Measurements from ENCODE around the gene OR51S1. TPM values are rescaled to one million over a fixed set of nuclear protein-coding genes. Genes with fewer than 3 reads are reported as not detected.

OR51S1 gene
- total RNA-seq = not detected

DNA sequence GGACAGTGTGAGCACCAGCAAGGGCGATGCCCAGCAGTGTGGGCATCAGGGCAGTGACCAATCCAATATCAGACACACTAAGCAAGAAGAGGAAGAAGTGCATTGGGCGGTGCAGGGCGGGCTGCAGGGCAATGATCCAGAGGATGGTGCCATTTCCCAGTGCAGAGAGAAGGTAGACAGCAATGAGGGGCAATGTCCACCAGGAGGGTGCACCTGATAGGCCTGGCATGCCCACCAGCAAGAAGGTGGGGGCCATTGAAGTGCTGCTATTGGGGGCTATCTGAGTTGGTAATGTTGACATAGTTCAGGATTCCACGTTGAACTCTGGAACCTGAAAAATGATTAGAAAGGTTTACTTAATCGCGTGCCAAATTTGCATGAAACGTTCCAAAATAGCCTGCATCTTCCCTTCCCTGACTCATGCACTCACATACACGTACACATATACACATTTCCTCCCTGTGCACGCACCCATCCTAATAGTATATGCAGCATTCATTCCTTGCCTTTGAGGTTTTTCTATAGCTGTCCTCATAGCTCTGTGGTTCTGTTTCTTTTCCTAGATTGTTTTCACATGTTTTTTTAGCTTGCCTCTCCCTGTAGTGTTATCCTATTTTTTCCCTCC is at the start of gene OR51S1:
TSS of gene OR51S1 (minus strand) at position 301 of the 625 bp plus-strand sequence. CDS start at position 301, 0 bp downstream.

GRCh38 chr11:4881860-4882500 is 33.0 kb upstream of the OR51S1 start, which contains the start of gene OR51T1:
Gene OR51T1, plus strand, starts transcription at chr11:4881900. Its CDS starts 0 bp downstream, at chr11:4881900.

GRCh38 chr11:4821021-4821420 is 28.0 kb downstream of the OR51S1 start, which contains the start of gene OR51F2:
Gene OR51F2, plus strand, starts transcription at chr11:4821321. Its CDS starts 101 bp downstream, at chr11:4821422.

DNA sequence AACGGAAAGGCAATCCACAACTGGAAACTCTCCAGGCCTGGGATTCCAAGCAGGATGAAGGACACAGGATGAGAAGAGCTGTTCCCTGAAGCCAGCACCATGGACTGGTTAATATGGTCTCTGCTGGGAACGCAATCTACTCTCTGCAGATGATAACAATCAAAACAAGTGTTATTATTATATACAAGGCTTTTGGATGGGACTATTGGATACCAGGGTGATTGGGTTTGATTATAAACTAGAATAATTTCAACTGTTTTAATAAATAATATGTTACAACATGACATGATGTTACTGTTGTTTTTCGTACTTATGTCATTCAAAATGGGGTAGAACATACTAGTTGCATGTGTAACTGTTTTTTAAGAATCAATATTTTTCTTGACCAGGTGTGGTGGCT is 44.7 kb downstream of the OR51S1 start, which contains the start of gene OR52R1:
TSS of gene OR52R1 (minus strand) at position 101 of the 400 bp plus-strand sequence. CDS start at position 101, 0 bp downstream.

Other genes starting within 250 kb of the OR51S1 start
- 13.8 TPM for gene TRIM68, start 241.0 kb downstream of the OR51S1 start, total RNA-seq
- not detected for gene OR51D1, start 211.7 kb downstream of the OR51S1 start, total RNA-seq
- gene OR51E1, start 205.2 kb downstream of the OR51S1 start, total RNA-seq = not detected
- gene OR51E2, start 151.4 kb downstream of the OR51S1 start, total RNA-seq = not detected
- gene MMP26, start 144.4 kb downstream of the OR51S1 start, total RNA-seq = not detected
- gene OR51F1, start 79.3 kb downstream of the OR51S1 start, total RNA-seq = not detected
- gene OR52R1, start 44.8 kb downstream of the OR51S1 start, total RNA-seq = not detected
- gene OR51F2, start 27.9 kb downstream of the OR51S1 start, total RNA-seq = not detected
- gene OR51T1, start 32.7 kb upstream of the OR51S1 start, total RNA-seq = not detected
- not detected for gene OR51A7, start 54.6 kb upstream of the OR51S1 start, total RNA-seq
- not detected for gene OR51G2, start 70.1 kb upstream of the OR51S1 start, total RNA-seq
- gene OR51G1, start 75.1 kb upstream of the OR51S1 start, total RNA-seq = not detected
- not detected for gene OR51A4, start 98.4 kb upstream of the OR51S1 start, total RNA-seq
- gene OR51A2, start 106.5 kb upstream of the OR51S1 start, total RNA-seq = not detected
- not detected for gene OR51L1, start 145.6 kb upstream of the OR51S1 start, total RNA-seq
- not detected for gene OR52J3, start 197.3 kb upstream of the OR51S1 start, total RNA-seq
- not detected for gene OR52E2, start 210.4 kb upstream of the OR51S1 start, total RNA-seq
- gene OR52E1, start 220.4 kb upstream of the OR51S1 start, total RNA-seq = not detected